ENCODE data around the gene PSME2. TPM values are rescaled to one million over a fixed set of nuclear protein-coding genes. Genes with fewer than 3 reads are reported as not detected.

The PSME2 gene
- polyA plus RNA-seq (156 to 161 TPM (median 158 TPM) in 3 replicates), polyA minus RNA-seq (39.1 to 68.2 TPM (median 60.0 TPM) in 3 replicates)
- 31.8 TPM for polyA plus RNA-seq (2011; ENCODE audit: low read depth)
- polyA plus RNA-seq (2011; cell fraction: cytosol; rRNA removed), result 129 and 149 TPM in 2 replicates
- 167 and 173 TPM in 2 replicates for polyA plus RNA-seq (2011; cell fraction: nucleus; rRNA removed)
- 94.0 and 206 TPM in 2 replicates for polyA plus RNA-seq (2012; ENCODE audit: low replicate concordance)
- polyA minus RNA-seq (2011; cell fraction: cytosol; rRNA and poly(A)+ RNA removed), result 45.7 TPM
- 26.5 and 34.2 TPM in 2 replicates for polyA minus RNA-seq (2011; cell fraction: nucleus; rRNA and poly(A)+ RNA removed)

DNA sequence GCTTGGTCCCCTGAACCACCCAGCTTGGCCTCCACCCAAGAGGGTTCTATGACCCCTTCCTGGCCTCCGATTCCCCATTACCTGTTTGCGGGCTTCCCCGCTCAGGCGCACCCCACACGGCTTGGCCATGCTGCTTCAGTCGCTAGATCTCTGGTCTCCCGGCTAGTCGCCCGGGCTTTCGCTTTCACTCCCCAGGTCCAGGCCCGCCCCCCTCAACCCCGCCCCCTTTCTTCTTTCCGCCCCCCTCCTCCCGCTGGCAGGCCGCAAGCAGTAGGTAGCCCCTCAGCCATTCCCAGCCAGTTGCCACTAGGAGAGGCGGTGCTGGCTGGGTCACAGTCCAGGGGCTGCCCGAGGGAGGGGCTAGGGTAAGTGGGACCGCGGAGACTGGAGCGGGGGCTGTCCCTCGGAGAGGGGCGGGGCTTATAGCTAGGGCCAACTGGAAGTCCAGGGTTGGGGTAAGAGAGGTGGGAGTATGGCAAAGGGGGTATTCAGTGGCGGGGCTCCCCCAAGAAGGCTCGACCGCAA, at the start of gene PSME2:
TSS of gene PSME2 (minus strand) at position 158 of the 525 bp plus-strand sequence. CDS start at position 129, 29 bp downstream.
- peak within 1 kb of the TSS; percentile 88 for H3K9ac ChIP-seq (ENCODE audit: control insufficient read depth, extremely low read depth, insufficient read depth, low read length)
- no peaks in the 10 kb centered on the region for H3K9me3 ChIP-seq (ENCODE audit: control insufficient read depth, low read depth, low read length)
- peaks cover 60% of the 10 kb centered on the region for H3K79me2 ChIP-seq (ENCODE audit: control insufficient read depth, insufficient read depth, low read length)
- peaks cover 27% of the 10 kb centered on the region for H3K4me1 ChIP-seq (ENCODE audit: control insufficient read depth, extremely low read depth, insufficient read depth, low read length)
- H3K9me1 ChIP-seq (ENCODE audit: control insufficient read depth, extremely low read depth, insufficient read depth, low read length), result peaks cover 2% of the 10 kb centered on the region
- H3K27me3 ChIP-seq (ENCODE audit: control insufficient read depth, extremely low read depth, insufficient read depth, low read length), result no peaks in the 10 kb centered on the region
- H3K4me3 ChIP-seq (ENCODE audit: control insufficient read depth in 2 of 3, extremely low read depth in 1 of 3, insufficient read depth in 2 of 3, low read depth in 1 of 3, low read length in 3 of 3), result peak within 1 kb of the TSS; percentile 82 to 97 (median 91)
- H3K4me2 ChIP-seq (ENCODE audit: control insufficient read depth, extremely low read depth, insufficient read depth, low read depth, low read length), result peak within 1 kb of the TSS; percentile 97
- DNase-seq (ENCODE audit: low read depth, low spot score), result peak; percentile 83
- H2AFZ ChIP-seq (ENCODE audit: control insufficient read depth, low read length), result peak within 1 kb of the TSS; percentile 72
- dilution Hi-C loops (cut with MboI; ENCODE audit: extremely low pct_ligation_motif_present, low sequenced_read_pairs), result no loop called here
- no peaks in the 10 kb centered on the region for H4K20me1 ChIP-seq (ENCODE audit: control insufficient read depth, extremely low read depth, insufficient read depth, low read length)
- peaks cover 27 to 41% of the 10 kb centered on the region in 2 experiments for H3K36me3 ChIP-seq (ENCODE audit: control insufficient read depth in 2 of 2, extremely low read depth in 1 of 2, insufficient read depth in 2 of 2, low read length in 2 of 2)
- peak within 1 kb of the TSS; percentile 86 for H3K27ac ChIP-seq (ENCODE audit: control insufficient read depth, insufficient read depth, low read length)
- TF ChIP-seq EZH2 (IDR thresholded peaks at IDR 0.05; ENCODE audit: low read length), result no peak
- FAIRE-seq, result no peak

DNA sequence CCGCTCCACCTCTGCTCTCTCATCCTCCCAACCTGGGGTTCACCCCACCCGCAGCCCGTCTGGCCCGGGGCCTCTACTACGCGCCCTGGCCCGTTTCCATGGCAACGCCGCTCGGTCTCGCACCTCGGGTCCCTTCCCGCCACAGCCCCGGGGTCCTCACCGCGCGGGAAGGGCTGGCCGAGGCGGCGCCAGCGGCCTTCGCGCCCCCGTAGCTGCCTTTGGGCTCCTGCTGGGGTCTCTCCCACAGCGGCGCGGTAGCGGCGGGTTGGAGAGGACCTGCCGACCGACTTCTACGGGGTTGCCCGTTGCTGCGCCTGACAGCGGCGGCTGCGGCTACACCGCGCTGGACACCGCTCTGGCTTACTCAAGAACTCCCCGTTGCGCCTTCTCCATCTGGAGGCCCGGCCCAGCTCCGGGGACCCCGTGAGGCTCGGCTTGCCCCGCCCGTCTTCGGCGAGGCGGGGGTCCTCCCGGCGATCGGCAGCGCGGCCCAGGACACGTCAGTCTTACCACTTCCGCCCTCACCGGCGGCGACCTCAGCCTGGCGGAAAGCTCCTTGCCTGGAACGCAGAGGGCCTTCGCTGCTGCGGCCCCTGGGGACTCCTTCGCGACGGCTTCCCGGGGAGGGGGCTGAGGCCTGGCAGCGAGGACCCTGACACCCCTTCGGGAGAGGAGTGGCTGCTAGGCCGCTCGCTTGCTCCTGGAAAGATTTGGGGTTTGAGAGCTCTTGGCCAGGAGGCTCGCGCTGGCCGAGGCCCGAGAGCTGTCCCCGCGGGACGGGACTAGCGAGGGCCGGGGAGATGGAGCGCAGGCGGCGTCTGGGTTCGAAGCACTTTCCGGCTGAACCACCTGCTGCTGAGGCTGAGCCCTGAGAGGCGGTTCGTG, 49.0 kb upstream of the PSME2 start, which contains the start of gene TM9SF1:
TSS of gene TM9SF1 (minus strand) at position 256 of the 885 bp plus-strand sequence. CDS start 422 bp downstream, outside the sequence.
- peak; percentile 30 for DNase-seq (ENCODE audit: low read depth, low spot score)
- peak within 1 kb of the TSS; percentile 83 to 98 (median 96) for H3K4me3 ChIP-seq (ENCODE audit: control insufficient read depth in 2 of 3, extremely low read depth in 1 of 3, insufficient read depth in 2 of 3, low read depth in 1 of 3, low read length in 3 of 3)
- peaks cover 48% of the 10 kb centered on the region for H3K79me2 ChIP-seq (ENCODE audit: control insufficient read depth, insufficient read depth, low read length)
- peaks cover 15% of the 10 kb centered on the region for H3K4me1 ChIP-seq (ENCODE audit: control insufficient read depth, extremely low read depth, insufficient read depth, low read length)
- peak within 1 kb of the TSS; percentile 98 for H3K9ac ChIP-seq (ENCODE audit: control insufficient read depth, extremely low read depth, insufficient read depth, low read length)
- peak within 1 kb of the TSS; percentile 96 for H3K27ac ChIP-seq (ENCODE audit: control insufficient read depth, insufficient read depth, low read length)
- H3K36me3 ChIP-seq (ENCODE audit: control insufficient read depth in 2 of 2, extremely low read depth in 1 of 2, insufficient read depth in 2 of 2, low read length in 2 of 2), result peaks cover 8 to 17% of the 10 kb centered on the region in 2 experiments
- dilution Hi-C loops (cut with MboI; ENCODE audit: extremely low pct_ligation_motif_present, low sequenced_read_pairs), result no loop called here
- TF ChIP-seq EZH2 (IDR thresholded peaks at IDR 0.05; ENCODE audit: low read length), result no peak
- TF ChIP-seq, protein P1, sequence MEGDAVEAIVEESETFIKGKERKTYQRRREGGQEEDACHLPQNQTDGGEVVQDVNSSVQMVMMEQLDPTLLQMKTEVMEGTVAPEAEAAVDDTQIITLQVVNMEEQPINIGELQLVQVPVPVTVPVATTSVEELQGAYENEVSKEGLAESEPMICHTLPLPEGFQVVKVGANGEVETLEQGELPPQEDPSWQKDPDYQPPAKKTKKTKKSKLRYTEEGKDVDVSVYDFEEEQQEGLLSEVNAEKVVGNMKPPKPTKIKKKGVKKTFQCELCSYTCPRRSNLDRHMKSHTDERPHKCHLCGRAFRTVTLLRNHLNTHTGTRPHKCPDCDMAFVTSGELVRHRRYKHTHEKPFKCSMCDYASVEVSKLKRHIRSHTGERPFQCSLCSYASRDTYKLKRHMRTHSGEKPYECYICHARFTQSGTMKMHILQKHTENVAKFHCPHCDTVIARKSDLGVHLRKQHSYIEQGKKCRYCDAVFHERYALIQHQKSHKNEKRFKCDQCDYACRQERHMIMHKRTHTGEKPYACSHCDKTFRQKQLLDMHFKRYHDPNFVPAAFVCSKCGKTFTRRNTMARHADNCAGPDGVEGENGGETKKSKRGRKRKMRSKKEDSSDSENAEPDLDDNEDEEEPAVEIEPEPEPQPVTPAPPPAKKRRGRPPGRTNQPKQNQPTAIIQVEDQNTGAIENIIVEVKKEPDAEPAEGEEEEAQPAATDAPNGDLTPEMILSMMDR (optimal IDR thresholded peaks at IDR 0.05 in 1 of 3, IDR thresholded peaks at IDR 0.05 in 1 of 3, conservative IDR thresholded peaks at IDR 0.05 in 1 of 3; ENCODE audit: extremely low read depth in 1 of 3, insufficient read depth in 2 of 3, low read length in 3 of 3), result no peak
- no peaks in the 10 kb centered on the region for H3K9me3 ChIP-seq (ENCODE audit: control insufficient read depth, low read depth, low read length)
- FAIRE-seq, result no peak
- H4K20me1 ChIP-seq (ENCODE audit: control insufficient read depth, extremely low read depth, insufficient read depth, low read length), result no peaks in the 10 kb centered on the region
- H3K9me1 ChIP-seq (ENCODE audit: control insufficient read depth, extremely low read depth, insufficient read depth, low read length), result no peaks in the 10 kb centered on the region
- H3K4me2 ChIP-seq (ENCODE audit: control insufficient read depth, extremely low read depth, insufficient read depth, low read depth, low read length), result peak within 1 kb of the TSS; percentile 98
- H2AFZ ChIP-seq (ENCODE audit: control insufficient read depth, low read length), result peak within 1 kb of the TSS; percentile 90
- H3K27me3 ChIP-seq (ENCODE audit: control insufficient read depth, extremely low read depth, insufficient read depth, low read length), result no peaks in the 10 kb centered on the region
